Psoas muscle (tissue), 8 donors: ENCODE results near the gene POU3F2. TPM values are rescaled to one million over a fixed set of nuclear protein-coding genes. Genes with fewer than 3 reads are reported as not detected.

Experiments used
- ATAC-seq, 4 donors: fragments of 200-7000 bp; cut with Tn5 transposase; one replicate each; pipeline ENCODE4 v1.9.1; 2020; ENCODE audit warnings: moderate library complexity in 3 of 4, mild to moderate bottlenecking in 2 of 4
- DNase-seq, 2 donors: peaks; one replicate each; pipeline ENCODE4 v3.0.0-alpha.2; 2020
- H3K27ac ChIP-seq: fragments of 200-600 bp; one replicate; pipeline ENCODE4 v1.8.0; 2022
- H3K27me3 ChIP-seq, 3 donors: fragments of 200-600 bp in 1 of 3; one replicate each; pipeline versions ENCODE4 v1.6.1 to v1.8.0; 2013 to 2022; ENCODE audit warnings: low read length in 2 of 3, mild to moderate bottlenecking in 2 of 3, moderate library complexity in 1 of 3; ENCODE audit not compliant: insufficient read depth in 3 of 3
- H3K36me3 ChIP-seq, 2 donors: fragments of 200-600 bp in 1 of 2; one replicate each; pipeline versions ENCODE4 v1.6.1 to v1.8.0; 2013 to 2022; ENCODE audit warnings: low read depth in 1 of 2, mild to moderate bottlenecking in 1 of 2, moderate library complexity in 1 of 2; ENCODE audit not compliant: insufficient read depth in 1 of 2
- H3K4me1 ChIP-seq: fragments of 200-600 bp; one replicate; pipeline ENCODE4 v1.8.0; 2022
- H3K4me3 ChIP-seq: fragments of 200-600 bp; one replicate; pipeline ENCODE4 v1.8.0; 2022; ENCODE audit warnings: mild to moderate bottlenecking
- H3K9me3 ChIP-seq: fragments of 200-600 bp; one replicate; pipeline ENCODE4 v1.8.0; 2022
- WGBS, 3 donors: extraction: QIAGEN DNeasy Blood & Tissue Kit; methylation state at CpG; one replicate each; pipeline versions ENCODE4 v1.1.6 to v1.1.7; 2013; 5-methylcytosine and 5-hydroxymethylcytosine counted together
- intact Hi-C, 2 donors: fragments of 100-400 bp; cut with DNase I; formaldehyde crosslinking; loops; one replicate each; pipeline versions ENCODE4 v1.11.0 to v1.14.2; 2022
- polyA plus RNA-seq, 3 donors: library from polyadenylated mRNA; stranded (reverse); fragments of 200-250 nt; gene quantifications; one replicate each; pipeline ENCODE4 v1.2.3, GENCODE V29; 2013
- total RNA-seq, 4 donors: library from RNA; stranded (reverse); fragmentation: NEBNext Ultra II Directional in 2 of 4; extraction: Animal tissue kit (Norgen Biotek cat#: 25700) in 2 of 4; gene quantifications; one replicate each; pipeline versions ENCODE4 v1.2.1 to v1.2.4, GENCODE V29; 2021 to 2023
- TF ChIP-seq, protein P1 (sequence below): fragments of 200-600 bp; IDR thresholded peaks from one replicate; pipeline ENCODE4 v1.8.0; 2022; ENCODE audit warnings: antibody characterized with exemption
- donor health status: healthy with polysubstance abuse.
- donor health status: DM: no; HTN: no; CAD: no; lungs with moderate emphysema.
- donor health status: Bipolar disorder and iron deficiency.
- donor health status: healthy.
- donor health status: DM: yes; HTN: yes; CAD: no.
- donor health status: DM: no; HTN: no; CAD: no.
- donor health status: DM: no; HTN: no; CAD: no.
- donor health status: DM: yes; HTN: yes; CAD: no.

POU3F2 gene
- total and polyA plus RNA-seq, 7 donors: 0.01 TPM; not detected in 6

DNA sequence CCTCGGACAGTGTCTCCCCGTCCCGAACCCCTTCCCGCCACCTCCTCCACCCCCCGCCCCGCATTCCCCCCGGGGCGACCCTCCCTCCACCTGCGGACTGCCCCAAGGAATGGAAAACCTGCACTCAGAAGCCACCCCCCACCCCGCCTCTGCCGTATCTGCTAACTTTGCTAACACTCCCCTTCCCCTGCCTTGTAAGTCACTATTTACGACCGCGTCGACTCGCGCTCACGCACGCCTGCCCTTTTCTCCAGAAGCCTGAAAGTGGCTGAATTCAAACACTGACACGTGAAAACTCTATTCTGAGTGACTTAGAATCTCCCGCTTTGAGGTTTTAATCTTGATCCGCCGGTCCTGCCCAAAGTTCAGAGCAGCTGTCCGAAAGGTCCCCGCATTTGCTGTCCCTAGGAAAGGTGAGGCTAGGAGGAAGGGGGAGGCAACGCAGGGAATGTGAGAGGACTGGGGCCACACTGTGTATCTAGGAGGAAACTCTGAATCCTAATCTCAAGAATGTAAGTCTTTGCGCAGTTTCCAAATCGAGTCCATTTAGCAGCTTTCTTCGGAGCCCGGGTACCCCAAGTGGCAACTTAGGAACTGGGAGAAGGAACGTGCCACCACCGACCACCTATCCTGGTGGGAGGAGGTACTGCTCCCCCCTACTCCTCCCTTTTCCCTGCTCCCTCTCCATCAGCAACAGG is 9.3 kb upstream of the POU3F2 start:
- H3K4me3 ChIP-seq: peak overlapping the region; percentile 48
- intact Hi-C loops: no loop called here
- ATAC-seq (peak in 1 of 4 donors; percentile 41), DNase-seq (no peak)
- H3K9me3 ChIP-seq: no peaks in the 10 kb centered on the region
- 1 to 2% (median 2%) methylated on average over 23 to 32 of the region's 32 CpGs for WGBS, 3 donors
- no peak overlapping the region for H3K27ac ChIP-seq
- peaks cover 10% of the 10 kb centered on the region for H3K4me1 ChIP-seq
- peaks cover 6 to 98% (median 30%) of the 10 kb centered on the region in 3 donors for H3K27me3 ChIP-seq
- H3K36me3 ChIP-seq: no peaks in the 10 kb centered on the region
- TF ChIP-seq, protein P1, sequence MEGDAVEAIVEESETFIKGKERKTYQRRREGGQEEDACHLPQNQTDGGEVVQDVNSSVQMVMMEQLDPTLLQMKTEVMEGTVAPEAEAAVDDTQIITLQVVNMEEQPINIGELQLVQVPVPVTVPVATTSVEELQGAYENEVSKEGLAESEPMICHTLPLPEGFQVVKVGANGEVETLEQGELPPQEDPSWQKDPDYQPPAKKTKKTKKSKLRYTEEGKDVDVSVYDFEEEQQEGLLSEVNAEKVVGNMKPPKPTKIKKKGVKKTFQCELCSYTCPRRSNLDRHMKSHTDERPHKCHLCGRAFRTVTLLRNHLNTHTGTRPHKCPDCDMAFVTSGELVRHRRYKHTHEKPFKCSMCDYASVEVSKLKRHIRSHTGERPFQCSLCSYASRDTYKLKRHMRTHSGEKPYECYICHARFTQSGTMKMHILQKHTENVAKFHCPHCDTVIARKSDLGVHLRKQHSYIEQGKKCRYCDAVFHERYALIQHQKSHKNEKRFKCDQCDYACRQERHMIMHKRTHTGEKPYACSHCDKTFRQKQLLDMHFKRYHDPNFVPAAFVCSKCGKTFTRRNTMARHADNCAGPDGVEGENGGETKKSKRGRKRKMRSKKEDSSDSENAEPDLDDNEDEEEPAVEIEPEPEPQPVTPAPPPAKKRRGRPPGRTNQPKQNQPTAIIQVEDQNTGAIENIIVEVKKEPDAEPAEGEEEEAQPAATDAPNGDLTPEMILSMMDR: no peak

DNA sequence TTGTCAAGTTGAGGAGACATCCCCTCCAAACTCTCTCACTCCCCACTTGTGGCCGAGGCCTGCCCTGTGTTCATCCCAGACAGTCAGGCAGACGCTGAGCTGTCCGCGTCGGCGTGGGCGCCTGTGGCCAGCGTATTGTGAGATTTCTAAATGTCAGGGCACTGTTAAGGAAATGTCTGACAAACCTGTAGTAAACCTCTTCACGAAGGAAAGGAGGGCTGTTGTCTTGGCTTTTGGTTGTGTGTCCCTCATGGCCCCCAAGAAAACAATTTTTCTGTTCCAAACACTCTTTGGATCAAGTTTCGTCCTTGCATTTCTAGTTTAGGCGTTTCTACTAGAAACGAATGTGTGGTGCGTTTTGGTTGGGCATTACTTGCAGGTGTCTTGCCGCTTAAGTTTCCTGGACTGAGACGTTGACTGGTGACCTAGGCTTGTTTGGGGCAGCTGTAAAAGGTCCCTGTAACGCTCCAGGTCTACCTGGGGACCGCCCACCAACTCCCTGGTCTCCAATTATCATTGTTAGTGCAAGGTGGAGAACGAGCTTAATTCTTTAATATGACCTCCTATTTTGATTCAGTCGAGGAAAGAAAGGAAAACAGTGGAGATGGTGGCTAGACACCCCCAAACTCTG is 8.7 kb upstream of the POU3F2 start:
- no peak overlapping the region for H3K27ac ChIP-seq
- peaks cover 10% of the 10 kb centered on the region for H3K4me1 ChIP-seq
- no peak overlapping the region for H3K4me3 ChIP-seq
- TF ChIP-seq, protein P1: no peak
- DNase-seq (no peak), ATAC-seq (no peak)
- H3K36me3 ChIP-seq: no peaks in the 10 kb centered on the region
- H3K27me3 ChIP-seq: peaks cover 6 to 98% (median 33%) of the 10 kb centered on the region in 3 donors
- 6 to 10% (median 6%) methylated on average over 19 of the region's 19 CpGs for WGBS, 3 donors
- no peaks in the 10 kb centered on the region for H3K9me3 ChIP-seq
- intact Hi-C loops: no loop called here

DNA sequence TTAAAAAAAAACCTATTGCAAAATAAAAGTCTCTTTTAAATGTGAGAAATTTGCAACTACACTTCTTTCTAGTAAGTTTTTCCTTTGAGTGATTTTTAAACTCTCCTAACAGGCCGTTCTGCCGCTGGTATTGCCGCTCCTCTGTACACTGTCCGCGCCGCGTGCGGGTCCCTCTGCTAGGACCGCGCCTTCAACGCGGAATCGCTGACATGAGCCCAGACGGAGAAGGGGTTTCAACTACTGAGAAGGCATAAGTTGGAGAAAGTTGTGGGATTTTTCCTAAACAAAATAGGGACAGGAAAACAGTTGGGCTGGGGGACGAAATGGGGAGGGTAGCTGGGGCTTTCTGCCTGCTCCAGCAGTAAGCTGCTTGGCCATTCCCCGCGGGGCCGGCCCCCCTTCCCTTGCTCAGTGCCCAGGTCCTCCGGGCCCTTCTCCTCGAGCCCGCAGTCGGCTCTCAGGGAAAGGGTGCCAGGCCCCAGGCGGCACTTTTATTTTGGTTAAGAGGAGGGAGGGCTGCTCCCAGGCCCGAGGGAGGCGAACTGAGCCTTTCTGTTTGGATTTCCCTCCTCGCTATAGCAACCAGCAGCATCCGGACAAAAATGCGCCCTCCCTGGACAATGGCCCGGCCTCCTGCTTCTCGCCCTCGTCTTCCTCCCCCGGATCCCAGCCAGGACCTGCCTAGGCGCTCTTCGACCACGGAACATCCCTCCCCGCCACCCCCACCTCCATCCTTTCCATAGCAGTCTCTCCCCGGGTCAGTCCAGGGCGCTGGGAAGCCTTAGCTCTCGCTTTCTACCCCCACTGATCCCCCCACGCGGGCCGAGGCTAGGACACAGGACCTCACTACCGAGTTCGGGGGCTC is 6.8 kb upstream of the POU3F2 start:
- intact Hi-C loops: no loop called here
- DNase-seq (no peak), ATAC-seq (no peak)
- no peaks in the 10 kb centered on the region for H3K36me3 ChIP-seq
- TF ChIP-seq, protein P1: no peak
- H3K27ac ChIP-seq: no peak overlapping the region
- H3K4me3 ChIP-seq: no peak overlapping the region
- H3K27me3 ChIP-seq: peaks cover 0 to 98% (median 46%) of the 10 kb centered on the region in 3 donors
- H3K4me1 ChIP-seq: peaks cover 23% of the 10 kb centered on the region
- 5 to 7% (median 7%) methylated on average over 43 to 44 of the region's 44 CpGs for WGBS, 3 donors
- H3K9me3 ChIP-seq: no peaks in the 10 kb centered on the region

DNA sequence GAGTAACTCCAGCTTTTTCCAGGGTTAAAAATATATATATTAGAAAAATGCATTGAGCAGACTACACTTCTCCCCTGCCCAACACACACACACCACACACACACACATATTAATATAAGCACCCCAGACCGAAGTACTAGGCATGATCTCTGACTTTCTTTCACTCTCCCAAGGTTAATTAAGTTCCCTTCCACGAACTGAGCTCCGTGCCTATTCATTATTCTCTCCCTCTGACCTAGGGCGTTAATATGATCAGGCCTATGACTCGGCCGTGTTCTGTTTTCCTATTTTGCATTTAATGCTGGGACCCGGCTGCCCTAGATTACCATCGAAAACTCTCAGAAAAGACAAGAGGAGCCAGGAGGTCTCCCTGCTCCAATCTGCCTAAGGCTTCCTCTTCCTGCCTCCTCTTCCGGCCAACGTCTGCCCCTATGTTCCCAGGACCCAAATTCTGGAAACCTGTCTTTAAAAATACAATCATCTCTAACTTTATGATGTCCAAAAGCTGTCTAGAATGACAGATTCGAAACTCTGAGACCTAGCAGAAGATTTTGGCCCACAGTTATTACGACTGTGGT is 6.1 kb upstream of the POU3F2 start:
- Histone ChIP-seq H3K9me3 (no peaks in the 10 kb centered on the region), H3K4me3 (no peak overlapping the region), H3K36me3 (no peaks in the 10 kb centered on the region), H3K27ac (no peak overlapping the region), H3K27me3 (peaks cover 0 to 98% (median 53%) of the 10 kb centered on the region in 3 donors), H3K4me1 (peaks cover 26% of the 10 kb centered on the region)
- no peak for ATAC-seq
- 10 to 15% (median 14%) methylated on average over 12 of the region's 12 CpGs for WGBS, 3 donors
- intact Hi-C loops: no loop called here
- no peak for DNase-seq
- TF ChIP-seq, protein P1: no peak
